ENCODE measurements around the gene MAGEA9B. TPM values are rescaled to one million over a fixed set of nuclear protein-coding genes. Genes with fewer than 3 reads are reported as not detected.
"Not testable (repeated sequence)": the region's sequence is repeated elsewhere in the genome, so short reads cannot be mapped to it uniquely, and the experiment has no call there.

The MAGEA9B gene
- total and polyA plus RNA-seq, 2 of the 4 experiments (the other 2 are of a cell fraction), result not detected

- H2BK20ac ChIP-seq (ENCODE audit: low read depth, low read length); H2BK15ac ChIP-seq (ENCODE audit: low read depth, low read length); H3K4ac ChIP-seq (ENCODE audit: low read depth, low read length); H2BK120ac ChIP-seq (ENCODE audit: low read depth, low read length); in situ Hi-C loops (cut with MboI; ENCODE audit: low sequenced_read_pairs); H2AK5ac ChIP-seq (ENCODE audit: low read depth, low read length); DNase-seq; BruUV-seq (replicated peaks); H3K23ac ChIP-seq (ENCODE audit: low read depth, low read length); H3K27ac ChIP-seq (ENCODE audit: insufficient read depth, low read length); H3K9ac ChIP-seq (ENCODE audit: low read depth, low read length); H3K27me3 ChIP-seq (ENCODE audit: control insufficient read depth, insufficient read depth, low read length); intact Hi-C loops (cut with micrococcal nuclease); H2AFZ ChIP-seq (replicated peaks; ENCODE audit: low read length, poor library complexity); H4K20me1 ChIP-seq (ENCODE audit: insufficient read depth, low read length); POLR2A ChIA-PET (ENCODE audit: unreplicated experiment); H2BK5ac ChIP-seq (ENCODE audit: low read depth, low read length, poor library complexity, severe bottlenecking); CTCF ChIA-PET; H3K14ac ChIP-seq (replicated peaks; ENCODE audit: low read depth, low read length); H3K4me1 ChIP-seq (ENCODE audit: control insufficient read depth, insufficient read depth, low read length); H3K18ac ChIP-seq (ENCODE audit: low read depth, low read length); H4K91ac ChIP-seq (ENCODE audit: insufficient read depth, low read depth, low read length); H4K5ac ChIP-seq (ENCODE audit: low read depth, low read length); H3K36me3 ChIP-seq (ENCODE audit: control insufficient read depth, insufficient read depth, low read length); ATAC-seq (ENCODE audit: low read depth); H3K4me3 ChIP-seq (ENCODE audit: insufficient read depth, low read depth, low read length); H3K9me3 ChIP-seq (ENCODE audit: control insufficient read depth, insufficient read depth, low read length); dilution Hi-C loops (cut with HindIII; ENCODE audit: low sequenced_read_pairs, unreplicated experiment); H3K9me1 ChIP-seq (ENCODE audit: insufficient read depth, low read length); H3K4me2 ChIP-seq (ENCODE audit: low read depth, low read length); H4K8ac ChIP-seq (ENCODE audit: low read depth in 2 of 2, low read length in 2 of 2); H2AK9ac ChIP-seq (replicated peaks; ENCODE audit: low read depth, low read length, poor library complexity); H3K79me1 ChIP-seq (ENCODE audit: low read depth in 1 of 2, low read length in 2 of 2); H3K56ac ChIP-seq (ENCODE audit: extremely low read depth, insufficient read depth, low read length): not testable (repeated sequence)
- WGBS, 2 experiments (ENCODE audit: extremely low coverage in 2 of 2, insufficient read length in 1 of 2), result no CpG with 5 or more reads among the region's 7 CpGs
Measured at GRCh38 chrX:149590993-149591392, 3.7 kb upstream of the MAGEA9B start.

GRCh38 chrX:149585631-149586030, 1.6 kb downstream of the MAGEA9B start:
- H3K4me3 ChIP-seq (ENCODE audit: insufficient read depth, low read depth, low read length); H3K79me1 ChIP-seq (ENCODE audit: low read depth in 1 of 2, low read length in 2 of 2); H2AFZ ChIP-seq (replicated peaks; ENCODE audit: low read length, poor library complexity); H3K18ac ChIP-seq (ENCODE audit: low read depth, low read length); intact Hi-C loops (cut with micrococcal nuclease); H3K27me3 ChIP-seq (ENCODE audit: control insufficient read depth, insufficient read depth, low read length); H2AK9ac ChIP-seq (replicated peaks; ENCODE audit: low read depth, low read length, poor library complexity); DNase-seq; H4K8ac ChIP-seq (ENCODE audit: low read depth in 2 of 2, low read length in 2 of 2); in situ Hi-C loops (cut with MboI; ENCODE audit: low sequenced_read_pairs); CTCF ChIA-PET; H3K9me1 ChIP-seq (ENCODE audit: insufficient read depth, low read length); H2BK15ac ChIP-seq (ENCODE audit: low read depth, low read length); dilution Hi-C loops (cut with HindIII; ENCODE audit: low sequenced_read_pairs, unreplicated experiment); BruUV-seq (replicated peaks); H2BK5ac ChIP-seq (ENCODE audit: low read depth, low read length, poor library complexity, severe bottlenecking); H2BK20ac ChIP-seq (ENCODE audit: low read depth, low read length); POLR2A ChIA-PET (ENCODE audit: unreplicated experiment); H4K20me1 ChIP-seq (ENCODE audit: insufficient read depth, low read length); ATAC-seq (ENCODE audit: low read depth); H3K56ac ChIP-seq (ENCODE audit: extremely low read depth, insufficient read depth, low read length); H3K23ac ChIP-seq (ENCODE audit: low read depth, low read length); H4K91ac ChIP-seq (ENCODE audit: insufficient read depth, low read depth, low read length); H3K4me2 ChIP-seq (ENCODE audit: low read depth, low read length); H2BK120ac ChIP-seq (ENCODE audit: low read depth, low read length); H4K5ac ChIP-seq (ENCODE audit: low read depth, low read length); H3K36me3 ChIP-seq (ENCODE audit: control insufficient read depth, insufficient read depth, low read length); H3K14ac ChIP-seq (replicated peaks; ENCODE audit: low read depth, low read length); H3K9ac ChIP-seq (ENCODE audit: low read depth, low read length); H3K9me3 ChIP-seq (ENCODE audit: control insufficient read depth, insufficient read depth, low read length); H2AK5ac ChIP-seq (ENCODE audit: low read depth, low read length); H3K4me1 ChIP-seq (ENCODE audit: control insufficient read depth, insufficient read depth, low read length); H3K27ac ChIP-seq (ENCODE audit: insufficient read depth, low read length); H3K4ac ChIP-seq (ENCODE audit: low read depth, low read length): not testable (repeated sequence)
- WGBS, 2 experiments (ENCODE audit: extremely low coverage in 2 of 2, insufficient read length in 1 of 2), result no CpG with 5 or more reads among the region's 17 CpGs
